Right lobe of liver (tissue), 4 donors: ENCODE results near the gene METTL6.
"Not testable (repeated sequence)": the region's sequence is repeated elsewhere in the genome, so short reads cannot be mapped to it uniquely, and the experiment has no call there.

Source experiments
- CTCF ChIP-seq, 4 donors: fragments of 200-600 bp in 3 of 4; fragments of 450-650 bp in 1 of 4; IDR thresholded peaks; one replicate each; pipeline versions ENCODE4 v1.5.1 to v1.8.0; 2016 to 2022; ENCODE audit warnings: antibody characterized with exemption in 4 of 4, mild to moderate bottlenecking in 2 of 4
- POLR2A ChIP-seq: fragments of 450-650 bp; IDR thresholded peaks from one replicate; pipeline ENCODE4 v1.6.1; 2017; ENCODE audit warnings: antibody characterized with exemption, mild to moderate bottlenecking
- donor health status: DM: no; HTN: no; CAD: no.
- donor health status: DM: no; HTN: no; CAD: no.
- donor health status: DM: no; HTN: yes; CAD: no.

- TF ChIP-seq CTCF (IDR thresholded peaks at IDR 0.05); POLR2A: not testable (repeated sequence)
Observed at GRCh38 chr3:15393252-15393651, 34.1 kb downstream of the METTL6 start.
